ENCODE results near the gene CDH13. TPM values are rescaled to one million over a fixed set of nuclear protein-coding genes. Genes with fewer than 3 reads are reported as not detected.

Gene CDH13
- total and polyA plus RNA-seq, 2 donors (not counting 1 experiment from before 2014, with no cell fraction given) = 27.6 to 96.7 TPM

DNA sequence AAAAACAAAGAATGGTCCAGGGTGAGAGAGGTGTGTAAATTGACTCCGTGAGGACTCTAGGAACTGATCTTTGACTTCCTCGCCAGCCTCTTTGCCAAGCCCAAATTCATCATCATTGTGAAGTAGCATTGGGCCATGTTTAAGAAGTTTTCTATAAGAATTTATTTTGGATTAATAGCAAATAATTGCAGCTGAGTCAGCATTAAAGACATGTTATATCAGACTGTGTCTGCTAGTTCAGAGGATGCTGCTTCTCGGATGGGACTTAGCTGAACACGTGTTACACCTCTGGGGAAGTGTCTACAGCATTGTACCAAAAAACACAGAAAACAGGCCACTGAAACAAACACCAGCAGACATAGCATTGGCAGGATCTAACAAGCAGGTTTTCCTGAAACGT is 366.6 kb downstream of the CDH13 start:
- H3K4me3 ChIP-seq (replicated peaks in 1 of 4; ENCODE audit: control extremely low read depth in 1 of 4, insufficient read depth in 1 of 4, low read depth in 3 of 4, low read length in 4 of 4) = no peak overlapping the region
- no peaks in the 10 kb centered on the region for H3K9me3 ChIP-seq (ENCODE audit: control insufficient read depth, insufficient read depth, low read depth, low read length)
- H3K9ac ChIP-seq (ENCODE audit: insufficient read depth, low read length) = no peak overlapping the region
- DNase-seq (ENCODE audit: low read depth in 2 of 2) = no peak
- H3K27me3 ChIP-seq (ENCODE audit: control insufficient read depth, insufficient read depth, low read length) = no peaks in the 10 kb centered on the region
- TF ChIP-seq CTCF (conservative IDR thresholded peaks at IDR 0.05 in 1 of 2, IDR thresholded peaks at IDR 0.05 in 1 of 2; ENCODE audit: low read depth in 1 of 2, low read length in 2 of 2) (no peak), EZH2 (IDR thresholded peaks at IDR 0.05; ENCODE audit: low read length, missing control alignments) (no peak)
- H3K36me3 ChIP-seq (ENCODE audit: control insufficient read depth, insufficient read depth, low read length) = no peaks in the 10 kb centered on the region
- H4K20me1 ChIP-seq (ENCODE audit: control insufficient read depth, extremely low read depth, insufficient read depth, low read length) = no peaks in the 10 kb centered on the region
- H3K79me2 ChIP-seq (ENCODE audit: control insufficient read depth, insufficient read depth, low read length) = no peaks in the 10 kb centered on the region
- no peak overlapping the region for H3K4me2 ChIP-seq (ENCODE audit: extremely low read depth, insufficient read depth, low read length)
- H2AFZ ChIP-seq (ENCODE audit: low read length) = no peak overlapping the region
- H3K4me1 ChIP-seq (ENCODE audit: control insufficient read depth, extremely low read depth, insufficient read depth, low read length) = no peaks in the 10 kb centered on the region
- H3K27ac ChIP-seq (ENCODE audit: insufficient read depth, low read length) = no peak overlapping the region

GRCh38 chr16:82993926-82994325 is 367.2 kb downstream of the CDH13 start:
- Histone ChIP-seq H3K27me3 (ENCODE audit: control insufficient read depth, insufficient read depth, low read length) (no peaks in the 10 kb centered on the region), H3K9me3 (ENCODE audit: control insufficient read depth, insufficient read depth, low read depth, low read length) (no peaks in the 10 kb centered on the region), H3K9ac (ENCODE audit: insufficient read depth, low read length) (no peak overlapping the region), H2AFZ (ENCODE audit: low read length) (no peak overlapping the region), H3K27ac (ENCODE audit: insufficient read depth, low read length) (no peak overlapping the region), H3K4me1 (ENCODE audit: control insufficient read depth, extremely low read depth, insufficient read depth, low read length) (no peaks in the 10 kb centered on the region), H3K4me3 (replicated peaks in 1 of 4; ENCODE audit: control extremely low read depth in 1 of 4, insufficient read depth in 1 of 4, low read depth in 3 of 4, low read length in 4 of 4) (no peak overlapping the region), H3K4me2 (ENCODE audit: extremely low read depth, insufficient read depth, low read length) (no peak overlapping the region), H3K79me2 (ENCODE audit: control insufficient read depth, insufficient read depth, low read length) (no peaks in the 10 kb centered on the region), H3K36me3 (ENCODE audit: control insufficient read depth, insufficient read depth, low read length) (no peaks in the 10 kb centered on the region), H4K20me1 (ENCODE audit: control insufficient read depth, extremely low read depth, insufficient read depth, low read length) (no peaks in the 10 kb centered on the region)
- no peak for DNase-seq (ENCODE audit: low read depth in 2 of 2)
- TF ChIP-seq EZH2 (IDR thresholded peaks at IDR 0.05; ENCODE audit: low read length, missing control alignments) (no peak), CTCF (conservative IDR thresholded peaks at IDR 0.05 in 1 of 2, IDR thresholded peaks at IDR 0.05 in 1 of 2; ENCODE audit: low read depth in 1 of 2, low read length in 2 of 2) (no peak)

DNA sequence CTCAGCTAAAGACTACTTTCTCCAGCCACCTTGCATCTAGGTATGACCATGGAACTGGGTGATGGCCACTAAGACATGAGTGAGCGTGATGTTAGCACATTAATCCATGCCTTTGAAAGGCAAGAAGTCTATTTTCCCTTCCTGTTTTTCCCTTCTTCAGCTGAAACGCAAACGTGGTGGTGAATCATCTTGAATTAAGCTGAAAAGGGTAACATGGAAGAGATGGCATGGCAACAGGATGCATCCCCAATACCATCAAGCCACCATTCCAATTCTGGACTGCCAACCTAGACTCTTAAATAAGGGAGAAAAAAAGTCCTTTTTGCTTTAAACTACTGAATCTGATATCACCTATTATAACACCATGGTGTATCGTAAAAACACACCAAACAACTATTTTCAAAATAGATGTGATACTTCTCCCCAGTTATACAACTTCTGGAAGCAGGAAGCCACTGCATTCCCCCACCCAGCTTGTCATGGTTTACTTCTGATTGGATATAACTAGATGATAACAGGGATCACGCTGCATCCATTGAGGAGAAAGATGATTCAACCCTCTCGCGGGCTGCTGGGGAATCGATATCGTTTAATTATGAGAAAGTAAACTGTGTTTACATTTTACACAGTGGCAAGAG is 368.6 kb downstream of the CDH13 start:
- no peak for DNase-seq (ENCODE audit: low read depth in 2 of 2)
- H3K27me3 ChIP-seq (ENCODE audit: control insufficient read depth, insufficient read depth, low read length) = no peaks in the 10 kb centered on the region
- no peak overlapping the region for H3K27ac ChIP-seq (ENCODE audit: insufficient read depth, low read length)
- H3K4me3 ChIP-seq (replicated peaks in 1 of 4; ENCODE audit: control extremely low read depth in 1 of 4, insufficient read depth in 1 of 4, low read depth in 3 of 4, low read length in 4 of 4) = peak overlapping the region in 2 of 4 experiments; percentile 20 to 26
- H3K4me2 ChIP-seq (ENCODE audit: extremely low read depth, insufficient read depth, low read length) = peak overlapping the region; percentile 13
- no peak overlapping the region for H2AFZ ChIP-seq (ENCODE audit: low read length)
- H3K4me1 ChIP-seq (ENCODE audit: control insufficient read depth, extremely low read depth, insufficient read depth, low read length) = no peaks in the 10 kb centered on the region
- no peak overlapping the region for H3K9ac ChIP-seq (ENCODE audit: insufficient read depth, low read length)
- TF ChIP-seq EZH2 (IDR thresholded peaks at IDR 0.05; ENCODE audit: low read length, missing control alignments) (no peak), CTCF (conservative IDR thresholded peaks at IDR 0.05 in 1 of 2, IDR thresholded peaks at IDR 0.05 in 1 of 2; ENCODE audit: low read depth in 1 of 2, low read length in 2 of 2) (no peak)
- no peaks in the 10 kb centered on the region for H4K20me1 ChIP-seq (ENCODE audit: control insufficient read depth, extremely low read depth, insufficient read depth, low read length)
- H3K36me3 ChIP-seq (ENCODE audit: control insufficient read depth, insufficient read depth, low read length) = no peaks in the 10 kb centered on the region
- H3K79me2 ChIP-seq (ENCODE audit: control insufficient read depth, insufficient read depth, low read length) = no peaks in the 10 kb centered on the region
- H3K9me3 ChIP-seq (ENCODE audit: control insufficient read depth, insufficient read depth, low read depth, low read length) = no peaks in the 10 kb centered on the region

Measured in fibroblast of lung (primary cell).